Psoas muscle (tissue), 7 donors: ENCODE results near the gene PRR15. TPM values are rescaled to one million over a fixed set of nuclear protein-coding genes. Genes with fewer than 3 reads are reported as not detected.

Source experiments
- polyA plus RNA-seq, 3 donors: library from polyadenylated mRNA; stranded (reverse); fragments of 200-250 nt; gene quantifications; one replicate each; pipeline ENCODE4 v1.2.3, GENCODE V29; 2013
- total RNA-seq, 4 donors: library from RNA; stranded (reverse); fragmentation: NEBNext Ultra II Directional in 2 of 4; extraction: Animal tissue kit (Norgen Biotek cat#: 25700) in 2 of 4; gene quantifications; one replicate each; pipeline versions ENCODE4 v1.2.1 to v1.2.4, GENCODE V29; 2021 to 2023
- donor health status: healthy with polysubstance abuse.
- donor health status: DM: no; HTN: no; CAD: no; lungs with moderate emphysema.
- donor health status: Bipolar disorder and iron deficiency.
- donor health status: healthy.
- donor health status: DM: no; HTN: no; CAD: no.
- donor health status: DM: no; HTN: no; CAD: no.
- donor health status: DM: yes; HTN: yes; CAD: no.

Gene PRR15
- total and polyA plus RNA-seq, 7 donors = 0.05 to 0.32 (median 0.10) TPM; not detected in 3

Other genes starting within 250 kb of the PRR15 start
- 10 to 100 TPM; 18.5 to 30.7 (median 23.8) TPM for gene WIPF3, start 242.7 kb downstream of the PRR15 start, total RNA-seq
- gene WIPF3, start 242.7 kb downstream of the PRR15 start, polyA plus RNA-seq = 10 to 100 TPM in 1 of 3 donors, 1 to 10 TPM in 2; 3.3 to 17.4 (median 8.9) TPM